ENCODE data around the gene RPS2. TPM values are rescaled to one million over a fixed set of nuclear protein-coding genes. Genes with fewer than 3 reads are reported as not detected.

The RPS2 gene
- total RNA-seq, 2 experiments from 2014 or later = 5,351 to 6,287 TPM

GRCh38 chr16:2005646-2006045 is 41.0 kb upstream of the RPS2 start:
- H3K27me3 Mint-ChIP-seq = no peaks in the 10 kb centered on the region
- H3K27ac Mint-ChIP-seq = no peak overlapping the region
- no peak overlapping the region for H3K4me3 Mint-ChIP-seq
- peaks cover 41% of the 10 kb centered on the region for H3K4me1 Mint-ChIP-seq
- no peak for ATAC-seq
- POLR2A ChIA-PET = no interaction called here
- no peaks in the 10 kb centered on the region for H3K9me3 Mint-ChIP-seq (ENCODE audit: low read depth)
- CTCF ChIA-PET = interaction anchor here (4.1 kb wide), 1 partner anchor 135 kb away, joined by 30 read pairs; no protein-coding TSS in a partner anchor
- peaks cover 39% of the 10 kb centered on the region for H3K36me3 Mint-ChIP-seq (ENCODE audit: low read depth)
- DNase-seq = no peak
- intact Hi-C loops (cut with DNase I, micrococcal nuclease) = loop anchor here (5.0 to 10.0 kb wide), 4 partner anchors 43 to 329 kb away; partner anchors contain the start of genes MLST8 (in 1 of the 2) and RPS2 (in 1 of the 2)

- Mint-ChIP-seq H3K4me1 (peaks cover 38% of the 10 kb centered on the region), H3K9me3 (ENCODE audit: low read depth) (no peaks in the 10 kb centered on the region), H3K36me3 (ENCODE audit: low read depth) (peaks cover 35% of the 10 kb centered on the region), H3K4me3 (no peak overlapping the region), H3K27me3 (no peaks in the 10 kb centered on the region), H3K27ac (no peak overlapping the region)
- ATAC-seq (no peak), DNase-seq (no peak)
- intact Hi-C loops (cut with DNase I, micrococcal nuclease) = loop anchor here (1.0 to 10.0 kb wide), 5 partner anchors 43 to 330 kb away; partner anchors contain the start of genes MLST8 (in 1 of the 2) and RPS2 (in 1 of the 2)
- ChIA-PET CTCF (interaction anchor here (0.8 to 4.1 kb wide), 10 partner anchors 9 to 143 kb away, joined by 3 to 30 read pairs (median 4); partner anchors contain the start of genes GFER and RPS2), POLR2A (no interaction called here)
Observed at GRCh38 chr16:2004795-2005517, 40.3 kb upstream of the RPS2 start.

GRCh38 chr16:2003827-2004641 is 39.4 kb upstream of the RPS2 start:
- peaks cover 38% of the 10 kb centered on the region for H3K4me1 Mint-ChIP-seq
- intact Hi-C loops (cut with DNase I, micrococcal nuclease) = loop anchor here in 1 of 2 experiments (1.0 to 10.0 kb wide), 2 partner anchors 136 to 331 kb away; no protein-coding TSS in a partner anchor
- DNase-seq (peak; percentile 95), ATAC-seq (peak; percentile 93)
- H3K9me3 Mint-ChIP-seq (ENCODE audit: low read depth) = no peaks in the 10 kb centered on the region
- H3K36me3 Mint-ChIP-seq (ENCODE audit: low read depth) = peaks cover 35% of the 10 kb centered on the region
- CTCF ChIA-PET = interaction anchor here (0.6 to 4.1 kb wide), 23 partner anchors 8 to 475 kb away, joined by 3 to 30 read pairs (median 3); partner anchors contain the start of genes GFER, RNF151, RPS2 and TRAF7
- no peak overlapping the region for H3K27ac Mint-ChIP-seq
- H3K4me3 Mint-ChIP-seq = no peak overlapping the region
- POLR2A ChIA-PET = interaction anchor here (0.9 to 1.1 kb wide), 4 partner anchors 10 to 151 kb away, joined by 3 to 4 read pairs (median 3); partner anchors contain the start of gene TRAF7
- H3K27me3 Mint-ChIP-seq = no peaks in the 10 kb centered on the region

- POLR2A ChIA-PET = interaction anchor here (0.9 to 1.1 kb wide), 4 partner anchors 9 to 152 kb away, joined by 3 to 4 read pairs (median 3); partner anchors contain the start of gene TRAF7
- CTCF ChIA-PET = interaction anchor here (0.6 to 4.1 kb wide), 9 partner anchors 8 to 474 kb away, joined by 3 to 30 read pairs (median 3); partner anchors contain the start of gene TRAF7
- DNase-seq (no peak), ATAC-seq (no peak)
- Mint-ChIP-seq H3K4me1 (peaks cover 33% of the 10 kb centered on the region), H3K27ac (no peak overlapping the region), H3K4me3 (no peak overlapping the region), H3K27me3 (no peaks in the 10 kb centered on the region), H3K36me3 (ENCODE audit: low read depth) (peaks cover 29% of the 10 kb centered on the region), H3K9me3 (ENCODE audit: low read depth) (no peaks in the 10 kb centered on the region)
- intact Hi-C loops (cut with DNase I, micrococcal nuclease) = loop anchor here in 1 of 2 experiments (10.0 kb wide), 1 partner anchor 331 kb away; no protein-coding TSS in a partner anchor
Observed at GRCh38 chr16:2003231-2003826, 38.7 kb upstream of the RPS2 start.

- CTCF ChIA-PET = interaction anchor here (0.6 to 4.1 kb wide), 5 partner anchors 9 to 153 kb away, joined by 3 to 30 read pairs (median 3); partner anchors contain the start of gene TRAF7
- Mint-ChIP-seq H3K4me3 (no peak overlapping the region), H3K36me3 (ENCODE audit: low read depth) (peaks cover 28% of the 10 kb centered on the region), H3K27ac (no peak overlapping the region), H3K9me3 (ENCODE audit: low read depth) (no peaks in the 10 kb centered on the region), H3K27me3 (no peaks in the 10 kb centered on the region), H3K4me1 (peaks cover 26% of the 10 kb centered on the region)
- ATAC-seq = no peak
- POLR2A ChIA-PET = interaction anchor here (0.6 to 1.1 kb wide), 2 partner anchors 15 to 255 kb away, joined by 3 to 4 read pairs; no protein-coding TSS in a partner anchor
- intact Hi-C loops (cut with DNase I, micrococcal nuclease) = loop anchor here in 1 of 2 experiments (10.0 kb wide), 1 partner anchor 332 kb away; no protein-coding TSS in a partner anchor
- no peak for DNase-seq
Observed at GRCh38 chr16:2002406-2003230, 38.0 kb upstream of the RPS2 start.

GRCh38 chr16:2001456-2002355 is 37.1 kb upstream of the RPS2 start:
- intact Hi-C loops (cut with DNase I, micrococcal nuclease) = loop anchor here in 1 of 2 experiments (10.0 kb wide), 1 partner anchor 333 kb away; no protein-coding TSS in a partner anchor
- Mint-ChIP-seq H3K4me1 (peaks cover 19% of the 10 kb centered on the region), H3K36me3 (ENCODE audit: low read depth) (peaks cover 29% of the 10 kb centered on the region), H3K9me3 (ENCODE audit: low read depth) (no peaks in the 10 kb centered on the region), H3K27me3 (no peaks in the 10 kb centered on the region), H3K4me3 (no peak overlapping the region), H3K27ac (no peak overlapping the region)
- ATAC-seq = no peak
- ChIA-PET CTCF (interaction anchor here (0.6 kb wide), 1 partner anchor 73 kb away, joined by 3 read pairs; no protein-coding TSS in a partner anchor), POLR2A (interaction anchor here (0.6 kb wide), 1 partner anchor 256 kb away, joined by 3 read pairs; no protein-coding TSS in a partner anchor)
- no peak for DNase-seq

GRCh38 chr16:2001035-2001434 is 36.4 kb upstream of the RPS2 start:
- intact Hi-C loops (cut with DNase I, micrococcal nuclease) = loop anchor here in 1 of 2 experiments (10.0 kb wide), 1 partner anchor 334 kb away; no protein-coding TSS in a partner anchor
- POLR2A ChIA-PET = no interaction called here
- no peak for DNase-seq
- H3K4me3 Mint-ChIP-seq = no peak overlapping the region
- H3K4me1 Mint-ChIP-seq = peaks cover 20% of the 10 kb centered on the region
- peaks cover 25% of the 10 kb centered on the region for H3K36me3 Mint-ChIP-seq (ENCODE audit: low read depth)
- ATAC-seq = no peak
- CTCF ChIA-PET = interaction anchor here (0.6 kb wide), 1 partner anchor 73 kb away, joined by 3 read pairs; no protein-coding TSS in a partner anchor
- no peaks in the 10 kb centered on the region for H3K27me3 Mint-ChIP-seq
- H3K9me3 Mint-ChIP-seq (ENCODE audit: low read depth) = no peaks in the 10 kb centered on the region
- no peak overlapping the region for H3K27ac Mint-ChIP-seq

- ChIA-PET POLR2A (no interaction called here), CTCF (no interaction called here)
- DNase-seq = no peak
- no peak for ATAC-seq
- no peak overlapping the region for H3K27ac Mint-ChIP-seq
- H3K4me3 Mint-ChIP-seq = no peak overlapping the region
- peaks cover 23% of the 10 kb centered on the region for H3K36me3 Mint-ChIP-seq (ENCODE audit: low read depth)
- peaks cover 14% of the 10 kb centered on the region for H3K4me1 Mint-ChIP-seq
- intact Hi-C loops (cut with DNase I, micrococcal nuclease) = loop anchor here in 1 of 2 experiments (10.0 kb wide), 2 partner anchors 335 to 515 kb away; partner anchors contain the start of gene ATP6V0C
- H3K9me3 Mint-ChIP-seq (ENCODE audit: low read depth) = no peaks in the 10 kb centered on the region
- H3K27me3 Mint-ChIP-seq = no peaks in the 10 kb centered on the region
Observed at GRCh38 chr16:1999866-2000514, 35.4 kb upstream of the RPS2 start.

Measured in activated CD4-positive, alpha-beta T cell treated with anti-CD3 and anti-CD28 coated beads for 36 hours (primary cell).